ENCODE data around the gene RAB8A.
"Not testable (repeated sequence)": the region's sequence is repeated elsewhere in the genome, so short reads cannot be mapped to it uniquely, and the experiment has no call there.

RAB8A gene

GRCh38 chr19:16113727-16114126 is 2.0 kb downstream of the RAB8A start:
- no peak for DNase-seq

DNA sequence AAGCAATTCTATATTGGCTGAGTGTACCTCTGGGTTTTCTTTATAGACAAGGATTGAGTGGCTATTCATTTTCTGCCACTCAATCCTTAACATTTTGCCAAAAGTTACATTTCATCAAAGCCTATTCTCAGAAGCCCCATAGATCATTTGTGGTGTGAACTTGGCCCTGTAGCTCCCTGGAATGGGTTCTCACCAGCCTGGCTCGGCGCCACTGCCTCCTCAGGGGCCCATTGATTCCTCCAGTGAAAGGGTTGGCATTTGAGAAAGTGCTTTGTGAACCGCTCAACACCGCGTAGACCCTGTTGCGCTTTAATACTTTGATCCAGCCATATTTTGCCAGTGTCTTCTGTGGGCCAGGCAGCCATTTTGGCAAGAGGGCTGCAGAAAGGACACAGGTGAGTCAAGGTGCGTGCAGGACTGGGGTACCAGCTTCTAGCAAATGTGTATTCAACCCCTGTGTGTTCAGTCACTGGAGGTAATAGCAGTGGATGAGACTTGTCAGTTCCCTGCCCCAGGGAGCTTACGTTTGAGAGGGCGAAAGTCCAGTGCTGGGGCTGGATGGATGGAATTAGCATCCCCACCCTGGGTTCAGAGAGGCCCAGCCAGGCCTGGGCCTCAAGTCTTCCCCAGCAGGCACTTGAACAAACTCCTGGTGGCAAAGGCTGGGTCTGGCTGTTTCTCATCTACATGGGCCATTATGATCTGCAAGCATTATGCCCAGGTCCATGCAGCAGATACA is 3.8 kb downstream of the RAB8A start:
- no peak for DNase-seq

DNA sequence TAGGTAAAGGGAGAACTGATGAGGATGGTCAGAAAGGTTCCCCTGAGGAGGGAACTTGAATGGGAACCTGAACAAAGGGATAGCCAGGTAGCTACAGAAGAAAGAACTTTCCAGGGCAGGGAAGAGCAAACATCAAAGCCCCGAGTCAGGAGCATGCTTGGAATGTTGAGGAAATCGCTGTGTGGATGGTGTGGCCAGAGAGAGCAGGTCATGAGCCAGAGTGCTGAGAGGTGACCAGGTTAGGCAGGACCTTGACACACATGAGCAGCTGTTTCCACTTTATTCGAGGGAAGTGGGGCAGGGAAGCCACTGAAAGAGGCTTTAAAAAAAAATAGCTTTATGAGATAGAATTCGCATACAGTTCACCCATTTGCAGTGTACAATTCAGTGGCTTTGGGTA is 4.4 kb downstream of the RAB8A start:
- no peak for DNase-seq

GRCh38 chr19:16117594-16118033 is 5.9 kb downstream of the RAB8A start:
- DNase-seq = no peak

DNA sequence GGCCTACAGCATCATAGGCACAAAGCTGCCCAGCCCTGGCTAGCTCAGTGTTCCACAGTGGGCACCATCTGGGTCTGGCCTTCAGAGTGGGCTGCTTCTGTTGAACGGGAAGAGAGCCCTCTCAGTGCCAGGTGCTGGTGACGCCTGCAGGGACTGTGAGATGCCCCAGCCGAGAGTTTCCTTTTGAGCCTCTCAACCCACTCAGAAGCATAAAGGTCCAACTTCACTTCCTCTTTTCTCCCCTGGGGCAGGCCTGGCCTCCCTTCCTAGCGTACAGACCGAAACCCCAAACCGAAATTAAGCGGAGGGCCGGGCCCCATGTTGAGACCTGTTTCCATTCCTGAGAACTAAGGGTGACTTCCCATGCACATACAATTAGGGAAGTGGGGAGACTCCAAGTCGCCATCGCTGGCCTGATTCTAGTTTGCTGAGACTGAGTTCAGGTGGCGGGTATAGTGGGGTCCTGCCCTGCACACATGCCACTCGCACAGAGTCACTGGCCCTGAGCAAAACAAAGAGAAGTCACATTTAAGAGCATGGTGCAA is 6.9 kb downstream of the RAB8A start:
- DNase-seq = no peak

DNA sequence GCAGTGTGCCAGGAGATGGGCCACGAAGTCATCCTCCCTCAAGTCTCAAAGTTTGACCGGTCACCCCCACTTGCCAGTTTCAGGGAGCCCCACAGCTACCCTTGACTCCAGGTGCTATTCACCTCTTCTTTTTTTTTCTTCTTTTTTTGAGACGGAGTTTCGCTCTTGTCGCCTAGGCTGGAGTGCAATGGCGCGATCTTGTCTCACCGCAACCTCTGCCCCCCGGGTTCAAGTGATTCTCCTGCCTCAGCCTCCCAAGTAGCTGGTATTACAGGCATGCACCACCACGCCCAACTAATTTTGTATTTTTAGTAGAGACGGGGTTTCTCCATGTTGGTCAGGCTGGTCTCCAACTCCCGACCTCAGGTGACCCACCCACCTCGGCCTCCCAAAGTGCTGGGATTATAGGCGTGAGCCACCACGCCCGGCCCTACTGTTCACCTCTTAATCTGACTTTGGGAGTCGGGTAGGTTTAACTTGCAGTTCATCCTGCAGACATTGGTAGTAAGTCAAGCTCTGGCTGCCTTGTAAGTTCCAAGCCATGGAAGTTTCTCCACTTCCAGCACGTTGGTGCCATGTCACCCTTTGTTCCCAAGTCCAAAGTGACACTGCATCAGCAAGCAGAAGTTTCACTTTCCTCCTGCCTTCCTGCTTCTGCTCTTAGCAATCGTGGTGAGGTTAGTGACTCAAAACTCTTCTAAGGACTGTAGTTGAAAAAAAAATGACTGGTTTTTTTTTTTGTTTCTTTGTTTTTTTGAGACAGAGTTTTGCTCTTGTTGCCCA is 7.6 kb downstream of the RAB8A start:
- not testable (repeated sequence) for DNase-seq

- no peak for DNase-seq
These were observed 9.5 kb downstream of the RAB8A start for GRCh38 chr19:16121141-16121540.

GRCh38 chr19:16121967-16122366 is 10.3 kb downstream of the RAB8A start:
- DNase-seq = no peak

DNA sequence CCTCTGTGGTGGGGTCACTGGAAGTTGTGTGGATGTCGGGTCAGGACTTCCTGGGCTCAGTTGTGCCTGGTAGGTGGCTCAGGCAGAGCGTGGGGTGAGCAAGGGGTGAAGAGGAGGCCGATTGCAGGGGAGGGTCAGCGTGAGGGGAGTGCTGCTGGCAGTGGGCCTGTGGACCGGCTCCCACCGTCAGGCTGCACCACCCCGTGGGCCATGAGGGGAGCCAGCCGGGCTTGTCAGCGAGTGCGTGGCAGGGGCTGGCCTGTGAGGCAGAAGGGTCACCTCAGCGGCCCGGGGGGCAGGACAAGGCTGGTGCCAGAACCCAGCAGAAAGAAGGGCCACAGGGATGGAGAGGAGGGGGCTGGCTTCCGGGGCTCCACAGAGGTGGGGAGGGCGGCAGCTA is 13.3 kb downstream of the RAB8A start:
- DNase-seq = no peak

DNA sequence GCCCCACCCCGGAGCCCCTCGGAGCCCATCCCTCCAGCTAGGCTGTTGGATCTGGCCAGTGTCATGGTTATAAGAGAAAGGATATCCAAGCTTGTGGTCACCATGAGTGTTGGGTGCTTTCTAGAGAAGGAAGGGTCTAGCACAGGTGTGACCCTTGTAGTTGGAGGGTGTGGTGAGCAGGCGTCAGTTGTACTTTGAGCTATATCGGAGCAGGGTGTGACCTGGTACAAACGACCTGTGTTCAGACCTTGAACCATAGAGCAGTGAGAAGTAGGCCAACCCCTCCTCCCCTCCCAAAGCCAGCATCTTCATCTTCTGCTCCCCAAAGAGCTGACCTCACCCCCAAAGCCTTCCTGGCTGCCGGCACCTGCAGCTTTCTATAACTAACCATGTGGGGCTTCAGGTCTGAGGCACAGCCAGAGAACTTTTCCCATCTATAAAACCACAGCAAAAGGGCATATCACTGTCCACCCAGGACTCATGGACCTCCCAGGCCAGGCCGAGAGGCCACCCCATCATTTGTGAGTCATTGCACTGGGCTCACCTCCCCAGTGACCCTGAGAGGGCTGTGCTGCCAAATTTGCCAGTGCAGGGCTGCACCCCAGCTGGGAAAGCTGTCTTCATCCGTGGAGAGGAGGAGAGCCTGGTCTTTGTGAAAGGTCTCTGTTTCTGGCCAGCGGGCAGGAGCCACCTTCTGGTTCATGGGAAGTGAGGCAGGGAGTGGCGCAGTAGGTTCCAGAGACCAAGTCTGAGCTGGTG is 14.2 kb downstream of the RAB8A start:
- DNase-seq = no peak

DNA sequence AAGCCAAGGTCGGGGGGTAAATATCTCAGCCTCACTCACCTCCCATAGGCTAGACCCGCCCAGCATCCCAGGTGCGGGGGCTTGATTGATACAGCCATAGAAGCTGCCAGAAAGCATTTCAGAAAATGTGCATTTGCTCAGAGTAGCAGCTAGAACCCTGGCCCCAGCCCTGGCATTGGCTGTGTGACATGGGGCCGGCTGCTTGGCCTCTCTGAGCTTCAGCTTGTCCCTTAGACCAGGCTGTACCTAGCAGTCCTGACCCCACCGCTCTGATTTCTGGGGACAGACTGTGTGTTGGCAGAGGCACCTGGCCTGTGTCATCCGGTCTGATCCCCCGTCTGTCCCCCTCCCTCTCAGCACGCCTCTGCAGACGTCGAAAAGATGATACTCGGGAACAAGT is 15.4 kb downstream of the RAB8A start:
- DNase-seq = no peak

DNA sequence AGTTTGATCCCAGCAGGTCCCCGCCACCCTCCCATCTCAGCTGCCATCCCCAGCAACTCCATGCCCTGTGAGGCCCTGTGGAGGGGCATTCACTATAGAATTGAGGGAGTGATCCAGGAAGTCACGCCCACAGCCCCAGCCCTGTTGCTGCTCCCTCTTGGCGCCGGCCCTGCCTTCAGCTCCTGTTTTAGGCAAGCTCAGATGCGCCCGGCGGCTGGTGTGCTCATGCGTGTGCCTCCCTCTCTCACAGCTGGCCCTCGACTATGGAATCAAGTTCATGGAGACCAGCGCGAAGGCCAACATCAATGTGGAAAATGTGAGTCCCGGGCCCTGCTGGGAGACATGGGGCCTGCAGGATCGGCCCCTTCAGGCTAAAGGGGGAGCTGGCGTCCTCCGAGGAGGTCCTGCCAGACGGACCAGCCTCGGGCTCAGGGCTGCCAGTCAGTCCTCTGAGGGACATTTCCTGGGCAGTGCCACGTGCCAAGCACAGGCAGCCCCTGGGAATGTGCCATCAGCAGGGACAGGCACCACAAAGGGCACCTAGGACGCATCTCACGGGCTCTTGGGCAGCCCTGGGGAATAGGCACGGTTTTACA is 16.2 kb downstream of the RAB8A start:
- no peak for DNase-seq

- DNase-seq = no peak
These were observed 20.0 kb downstream of the RAB8A start for GRCh38 chr19:16131648-16132047.

GRCh38 chr19:16133818-16134217 is 22.1 kb downstream of the RAB8A start:
- no peak for DNase-seq

DNA sequence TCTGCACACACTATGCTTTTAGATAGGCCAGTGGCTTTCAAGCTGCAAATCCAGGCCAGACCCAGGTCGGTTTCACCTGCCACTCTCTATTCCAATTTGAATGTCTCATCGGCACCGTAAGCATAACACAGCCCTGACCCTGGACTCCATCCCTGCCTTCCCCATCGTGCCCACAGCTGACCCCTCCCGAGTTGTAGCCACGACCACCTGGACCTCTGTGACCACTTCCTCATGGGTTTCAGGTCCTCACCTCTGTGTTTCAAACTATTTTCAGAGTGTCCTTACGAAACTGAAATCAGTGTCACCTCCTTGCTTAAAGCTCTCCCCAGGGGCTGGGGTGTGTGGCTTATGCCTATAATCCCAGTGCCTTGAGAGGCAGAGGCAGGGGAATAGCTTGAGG is 22.8 kb downstream of the RAB8A start:
- DNase-seq = no peak

- no peak for DNase-seq
These were observed 23.9 kb downstream of the RAB8A start for GRCh38 chr19:16135430-16136127.

DNA sequence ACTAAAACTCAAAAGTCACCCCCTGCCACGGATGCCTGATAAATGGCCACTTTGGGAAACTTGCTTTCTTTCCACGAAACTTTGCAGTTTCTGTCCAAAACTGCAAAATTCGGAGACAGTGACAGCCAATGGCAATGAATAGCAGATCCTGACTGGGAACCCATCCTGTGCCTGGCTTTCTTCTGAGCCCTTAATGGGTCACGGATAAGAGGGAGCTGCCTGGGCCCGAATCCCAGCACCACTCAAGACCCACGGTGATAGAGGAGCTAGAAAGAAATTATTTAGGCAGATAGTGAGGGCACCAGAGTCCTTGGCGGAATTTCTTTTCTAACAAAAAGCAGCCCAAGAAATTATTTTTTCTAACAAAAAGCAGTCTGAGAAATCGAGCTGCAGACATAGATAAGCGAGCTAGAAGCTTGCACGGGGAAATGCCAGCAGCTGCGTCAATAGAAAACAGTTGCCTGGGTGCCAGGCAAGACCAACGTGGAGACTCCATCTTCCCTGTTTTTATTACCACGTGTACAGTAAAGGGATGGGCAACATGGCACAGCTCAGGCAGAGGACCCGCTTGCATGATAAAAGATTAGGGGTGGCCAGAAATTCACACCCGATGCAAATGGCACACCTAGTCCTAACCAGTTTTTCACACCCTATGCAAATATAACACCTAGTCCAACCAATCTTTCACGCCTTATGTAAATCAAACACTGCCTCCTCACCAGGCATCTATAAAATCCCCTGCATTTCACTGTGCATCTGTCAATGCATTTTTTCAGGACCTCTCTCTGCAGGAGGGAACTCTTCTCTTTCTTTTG is 24.7 kb downstream of the RAB8A start:
- DNase-seq = no peak

- no peak for DNase-seq
These were observed 28.1 kb downstream of the RAB8A start for GRCh38 chr19:16139752-16140151.

DNA sequence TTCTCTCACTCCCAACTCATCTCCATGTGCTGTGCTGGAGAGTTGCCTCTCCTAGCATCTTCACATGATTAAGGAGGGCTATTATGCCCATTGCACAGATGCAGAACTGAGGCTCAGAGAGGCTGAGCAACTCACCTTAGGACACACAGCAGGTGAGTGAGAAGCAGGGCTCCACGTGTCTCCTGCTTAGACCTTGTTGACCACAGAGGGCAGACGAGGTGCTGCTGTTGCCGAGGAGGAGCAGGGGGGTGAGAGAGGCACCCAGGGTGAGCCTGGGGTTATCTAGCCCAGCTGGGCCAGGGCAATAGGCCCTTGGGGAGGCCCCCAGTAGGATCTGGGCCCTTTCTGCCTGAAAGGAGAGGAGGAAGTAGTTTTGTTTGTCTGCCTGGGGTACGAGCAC is 29.4 kb downstream of the RAB8A start:
- no peak for DNase-seq

DNA sequence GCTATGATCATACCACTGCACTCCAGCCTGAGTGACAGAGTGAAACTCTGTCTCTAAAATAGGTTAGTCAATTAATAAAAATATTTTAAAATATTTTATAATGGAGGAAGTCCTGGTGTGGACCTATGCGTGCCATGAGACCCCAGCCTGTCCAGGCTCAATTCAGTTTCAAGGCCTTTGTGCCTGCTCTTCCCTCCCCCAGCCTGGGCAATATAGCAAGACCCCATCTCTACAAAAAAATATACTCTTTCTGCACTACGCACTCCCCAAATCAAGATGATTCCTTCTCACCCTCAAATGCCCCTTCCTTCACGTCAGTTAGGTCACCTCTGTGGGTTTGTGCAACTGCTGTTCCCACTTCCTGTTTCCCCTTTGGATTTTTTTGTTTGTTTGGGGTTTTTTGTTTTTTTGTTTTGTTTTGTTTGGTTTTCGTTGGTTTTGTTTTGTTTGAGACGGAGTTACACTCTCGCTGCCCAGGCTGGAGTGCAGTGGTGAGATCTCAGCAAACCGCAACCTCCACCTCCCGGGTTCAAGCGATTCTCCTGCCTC is 30.4 kb downstream of the RAB8A start:
- DNase-seq = no peak
